SK-N-SH (cell line): ENCODE results near the gene VAMP8. TPM values are rescaled to one million over a fixed set of nuclear protein-coding genes. Genes with fewer than 3 reads are reported as not detected.

Experiments
- CTCF ChIA-PET: fragments of 300-600, 350-600 bp; formaldehyde crosslinking; extraction: SDS; loops from one replicate; lab custom pipeline; 2021; lab: Yijun Ruan, JAX
- POLR2A ChIA-PET: fragments of 350-600 bp; sonication (Branson Sonifier 250); formaldehyde crosslinking; extraction: SDS; loops from one replicate; lab custom pipeline; 2020; ENCODE audit warnings: antibody characterized with exemption, inconsistent platforms; lab: Yijun Ruan, JAX
- DNase-seq: peaks from one replicate; pipeline ENCODE4 v3.0.0; 2012
- H2AFZ ChIP-seq: fragments of 200-600 bp; sonication (generic); 2 replicates; pipeline ENCODE4 v1.8.1; 2016; ENCODE audit warnings: antibody characterized with exemption, mild to moderate bottlenecking, low read depth
- H3F3A ChIP-seq: fragments of 200-600 bp; sonication (generic); replicated peaks from 2 replicates; pipeline ENCODE3; 2016; ENCODE audit warnings: antibody characterized with exemption, mild to moderate bottlenecking; ENCODE audit not compliant: insufficient read depth
- H3K27ac ChIP-seq, 2 experiments: fragments of 200-500 bp in 1 of 2; fragments of 200-600 bp in 1 of 2; sonication (Bioruptor generic) in 1 of 2; sonication (generic), shearing (Covaris generic) in 1 of 2; 2 replicates each; pipeline versions ENCODE4 v1.5.1 to v1.6.1; 2014 to 2016; ENCODE audit warnings: low read depth in 2 of 2, inconsistent platforms in 1 of 2, low read length in 1 of 2, mild to moderate bottlenecking in 1 of 2, mixed read lengths in 1 of 2
- H3K27me3 ChIP-seq: fragments of 200-600 bp; sonication (generic), shearing (Covaris generic); 2 replicates; pipeline ENCODE4 v1.6.1; 2016; ENCODE audit warnings: mixed run types; ENCODE audit not compliant: insufficient read depth
- H3K36me3 ChIP-seq, 2 experiments: fragments of 200-500 bp in 1 of 2; fragments of 200-600 bp in 1 of 2; sonication (Bioruptor generic) in 1 of 2; sonication (generic) in 1 of 2; replicated peaks in 1 of 2; 2 replicates each; pipeline versions ENCODE3 to v1.5.1; 2014 to 2016; ENCODE audit warnings: low read length in 1 of 2, mild to moderate bottlenecking in 1 of 2; ENCODE audit not compliant: insufficient read depth in 2 of 2, control insufficient read depth in 1 of 2
- H3K4me1 ChIP-seq, 2 experiments: fragments of 200-500 bp in 1 of 2; fragments of 200-600 bp in 1 of 2; sonication (Bioruptor generic) in 1 of 2; sonication (generic), shearing (Covaris generic) in 1 of 2; 2 replicates each; pipeline versions ENCODE4 v1.5.1 to v1.6.1; 2014 to 2016; ENCODE audit warnings: low read depth in 1 of 2, low read length in 1 of 2, mixed run types in 1 of 2; ENCODE audit not compliant: insufficient read depth in 2 of 2, control insufficient read depth in 1 of 2
- H3K4me2 ChIP-seq: fragments of 200-600 bp; sonication (generic), shearing (Covaris generic); 2 replicates; pipeline ENCODE4 v1.6.1; 2017; ENCODE audit warnings: mixed run types
- H3K4me3 ChIP-seq, 2 experiments: fragments of 200-500 bp in 1 of 2; fragments of 200-600 bp in 1 of 2; sonication (Bioruptor generic) in 1 of 2; sonication (generic), shearing (Covaris generic) in 1 of 2; 2 replicates each; pipeline versions ENCODE4 v1.5.1 to v1.8.1; 2014 to 2016; ENCODE audit warnings: low read depth in 2 of 2, inconsistent platforms in 1 of 2, low read length in 1 of 2, mild to moderate bottlenecking in 1 of 2, mixed read lengths in 1 of 2, moderate library complexity in 1 of 2
- H3K79me2 ChIP-seq: fragments of 200-600 bp; sonication (generic); 2 replicates; pipeline ENCODE4 v1.8.1; 2017; ENCODE audit warnings: mild to moderate bottlenecking; ENCODE audit not compliant: insufficient read depth
- H3K9ac ChIP-seq: fragments of 200-600 bp; sonication (generic); 2 replicates; pipeline ENCODE4 v1.6.1; 2017; ENCODE audit warnings: mixed run types
- H3K9me2 ChIP-seq: fragments of 200-600 bp; sonication (generic); 2 replicates; pipeline ENCODE4 v1.6.1; 2017; ENCODE audit warnings: mixed run types
- H3K9me3 ChIP-seq: fragments of 200-600 bp; sonication (generic); 2 replicates; pipeline ENCODE4 v1.6.1; 2017; ENCODE audit warnings: mixed run types, mild to moderate bottlenecking, moderate library complexity
- H4K20me1 ChIP-seq: fragments of 200-600 bp; sonication (generic); 2 replicates; pipeline ENCODE4 v1.6.1; 2017; ENCODE audit warnings: mild to moderate bottlenecking, mixed run types; ENCODE audit not compliant: insufficient read depth
- CTCF ChIP-seq: fragments of 200-600 bp; sonication (generic); IDR thresholded peaks from 2 replicates; pipeline ENCODE4 v1.6.1; 2017; ENCODE audit warnings: antibody characterized with exemption, mild to moderate bottlenecking, moderate library complexity
- ELF1 ChIP-seq: IDR thresholded peaks from 2 replicates; pipeline ENCODE4 v1.4.0; 2012
- EP300 ChIP-seq, 2 experiments: IDR thresholded peaks; 2 replicates each; pipeline versions ENCODE4 v1.4.0 to v1.6.1; 2012; ENCODE audit warnings: borderline replicate concordance in 1 of 2, low read depth in 1 of 2, low read length in 1 of 2
- FOSL2 ChIP-seq: IDR thresholded peaks from 2 replicates; pipeline ENCODE4 v1.4.0; 2012; ENCODE audit warnings: low read depth, mild to moderate bottlenecking, moderate library complexity, borderline replicate concordance
- FOXJ3 ChIP-seq: sonication (generic); formaldehyde crosslinking; IDR thresholded peaks from 2 replicates; pipeline ENCODE4 v1.5.1; 2020; ENCODE audit warnings: mild to moderate bottlenecking, missing genetic modification reagents
- FOXM1 ChIP-seq: IDR thresholded peaks from 2 replicates; pipeline ENCODE4 v1.4.0; 2012; ENCODE audit warnings: low read depth, mild to moderate bottlenecking
- GABPA ChIP-seq: IDR thresholded peaks from 2 replicates; pipeline ENCODE4 v1.4.0; 2012; ENCODE audit warnings: low read depth, mild to moderate bottlenecking
- GATA2 ChIP-seq: sonication (generic); formaldehyde crosslinking; IDR thresholded peaks from 2 replicates; pipeline ENCODE4 v1.5.0; 2020; ENCODE audit warnings: mild to moderate bottlenecking, missing genetic modification reagents
- IRF3 ChIP-seq: fragments of 150-350 bp; IDR thresholded peaks from 2 replicates; pipeline ENCODE4 v1.6.1; 2016; ENCODE audit warnings: mild to moderate bottlenecking, low read depth, low read length
- JUND ChIP-seq: IDR thresholded peaks from 2 replicates; pipeline ENCODE4 v1.4.0; 2012
- MAX ChIP-seq: IDR thresholded peaks from 2 replicates; pipeline ENCODE4 v1.4.0; 2012; ENCODE audit warnings: low read depth
- MEF2A ChIP-seq: IDR thresholded peaks from 2 replicates; pipeline ENCODE4 v1.4.0; 2012; ENCODE audit warnings: low read depth, borderline replicate concordance
- NRF1 ChIP-seq: IDR thresholded peaks from 2 replicates; pipeline ENCODE4 v1.6.1; 2012; ENCODE audit warnings: low read depth, mild to moderate bottlenecking, low read length
- PBX3 ChIP-seq: IDR thresholded peaks from 2 replicates; pipeline ENCODE4; 2012
- RAD21 ChIP-seq: IDR thresholded peaks from 2 replicates; pipeline ENCODE4 v1.6.1; 2012; ENCODE audit warnings: mild to moderate bottlenecking, low read length
- RXRA ChIP-seq: IDR thresholded peaks from 2 replicates; pipeline ENCODE4 v1.4.0; 2012; ENCODE audit warnings: low read depth, mild to moderate bottlenecking, borderline replicate concordance
- TAF1 ChIP-seq: IDR thresholded peaks from 2 replicates; pipeline ENCODE4 v1.6.1; 2012; ENCODE audit warnings: low read depth, mild to moderate bottlenecking, low read length, moderate library complexity, borderline replicate concordance
- USF2 ChIP-seq: fragments of 150-350 bp; IDR thresholded peaks from 2 replicates; pipeline ENCODE4 v1.6.1; 2017; ENCODE audit warnings: antibody characterized with exemption, low read length, low read depth, borderline replicate concordance
- ZBTB33 ChIP-seq: IDR thresholded peaks from 2 replicates; pipeline ENCODE4 v1.4.0; 2012; ENCODE audit warnings: low read depth, borderline replicate concordance
- WGBS: methylation state at CpG from one replicate; pipeline ENCODE4 v1.1.6; 2017; ENCODE audit warnings: low lambda C conversion rate; 5-methylcytosine and 5-hydroxymethylcytosine counted together
- polyA plus RNA-seq, 3 experiments: library from polyadenylated mRNA; depleted of rRNA; stranded (reverse); fragments of >200 nt; gene quantifications; 2 replicates each; pipeline ENCODE4 v1.2.3, GENCODE V29; 2012

The VAMP8 gene
- polyA plus RNA-seq, 1 of the 3 experiments (the other 2 are of a cell fraction), result 0.72 TPM

GRCh38 chr2:85549095-85549494 lies 28.3 kb upstream of the VAMP8 start:
- peaks cover 18% of the 10 kb centered on the region for H4K20me1 ChIP-seq
- H3K36me3 ChIP-seq, result peaks cover 45 to 47% of the 10 kb centered on the region in 2 experiments
- no peak for DNase-seq
- H3K4me1 ChIP-seq, result peaks cover 0 to 13% of the 10 kb centered on the region in 2 experiments; a peak in 2 of 4 replicates
- no peaks in the 10 kb centered on the region for H3K9me3 ChIP-seq
- CTCF ChIA-PET, result interaction anchor here (0.6 to 16.6 kb wide), 9 partner anchors 10 to 248 kb away, joined by 3 to 364 read pairs (median 4); partner anchors contain the start of genes MAT2A and SH2D6
- H3K27ac ChIP-seq, result peak overlapping the region; percentile 24 to 42; a peak in 3 of 4 replicates
- no peaks in the 10 kb centered on the region for H3K79me2 ChIP-seq
- no peak overlapping the region for H3K4me2 ChIP-seq
- H3K4me3 ChIP-seq, result no peak overlapping the region
- peaks cover 64% of the 10 kb centered on the region for H3F3A ChIP-seq
- WGBS, result 93% methylated on average over 10 of the region's 10 CpGs
- no peak overlapping the region for H3K9ac ChIP-seq
- no peak overlapping the region for H2AFZ ChIP-seq
- no peaks in the 10 kb centered on the region for H3K27me3 ChIP-seq
- H3K9me2 ChIP-seq, result no peaks in the 10 kb centered on the region
- no peak for TF ChIP-seq MEF2A
- no peak for TF ChIP-seq MAX
- TF ChIP-seq IRF3, result no peak
- no peak for TF ChIP-seq FOXJ3 (CRISPR knock-in tag)
- TF ChIP-seq FOSL2, result no peak
- no peak for TF ChIP-seq FOXM1
- TF ChIP-seq CTCF, result no peak
- no peak for TF ChIP-seq USF2
- TF ChIP-seq, all 33 proteins: peak for 0
- POLR2A ChIA-PET, result interaction anchor here (0.8 to 8.2 kb wide), 7 partner anchors 8 to 129 kb away, joined by 3 to 87 read pairs (median 10); partner anchors contain the start of genes GGCX, MAT2A and SH2D6

GRCh38 chr2:85549826-85550225 lies 27.6 kb upstream of the VAMP8 start:
- POLR2A ChIA-PET, result interaction anchor here (1.0 to 8.2 kb wide), 5 partner anchors 10 to 130 kb away, joined by 4 to 87 read pairs (median 14); partner anchors contain the start of genes GGCX, MAT2A and SH2D6
- no peak overlapping the region for H2AFZ ChIP-seq
- H3K4me2 ChIP-seq, result no peak overlapping the region
- H3K4me1 ChIP-seq, result peaks cover 0 to 13% of the 10 kb centered on the region in 2 experiments; a peak in 2 of 4 replicates
- H3K79me2 ChIP-seq, result no peaks in the 10 kb centered on the region
- peaks cover 39% of the 10 kb centered on the region in 2 experiments for H3K36me3 ChIP-seq
- H3K27me3 ChIP-seq, result no peaks in the 10 kb centered on the region
- H3K9me2 ChIP-seq, result no peaks in the 10 kb centered on the region
- no peak for DNase-seq
- no peak overlapping the region for H3K4me3 ChIP-seq
- CTCF ChIA-PET, result interaction anchor here (0.7 to 16.6 kb wide), 8 partner anchors 10 to 250 kb away, joined by 3 to 364 read pairs (median 28); partner anchors contain the start of genes MAT2A, SH2D6 and TMEM150A
- 25% methylated on average over 4 of the region's 4 CpGs for WGBS
- H3K9ac ChIP-seq, result no peak overlapping the region
- no peaks in the 10 kb centered on the region for H3K9me3 ChIP-seq
- peaks cover 11% of the 10 kb centered on the region for H4K20me1 ChIP-seq
- peak overlapping the region; percentile 42 to 54 for H3K27ac ChIP-seq
- H3F3A ChIP-seq, result peaks cover 57% of the 10 kb centered on the region
- TF ChIP-seq GATA2 (no peak), ZBTB33 (no peak), NRF1 (no peak), RXRA (peak; percentile 20; the same call in 1 of the 2 replicates), PBX3 (peak; percentile 58), EP300 (IDR thresholded peaks at IDR 0.05; ENCODE audit: borderline replicate concordance in 1 of 2, low read depth in 1 of 2, low read length in 1 of 2) (peak in 1 of 2 experiments; percentile 43; a peak in 1 of 4 replicates), FOXJ3 (CRISPR knock-in tag) (no peak), TAF1 (no peak), MEF2A (no peak), JUND (peak; percentile 43), ELF1 (0 out of 2 replicates have a peak, but pooled peaks have one; percentile 14), RAD21 (no peak), MAX (no peak), GABPA (no peak)
